HUES48 (cell line): Measurements from ENCODE around the gene NDRG3.
A peak's percentile ranks its signal among the peaks of the same experiment; 100 is the strongest.

Experiments used
- H3K27ac ChIP-seq: one replicate; pipeline ENCODE4 v1.7.0; 2013; ENCODE audit warnings: low read depth, low read length, inconsistent platforms
- H3K27me3 ChIP-seq: 2 replicates; pipeline ENCODE4 v1.6.1; 2013; ENCODE audit warnings: mild to moderate bottlenecking, low read length; ENCODE audit not compliant: control insufficient read depth, insufficient read depth
- H3K36me3 ChIP-seq: 2 replicates; pipeline ENCODE4 v1.6.1; 2013; ENCODE audit warnings: low read length; ENCODE audit not compliant: control insufficient read depth, insufficient read depth
- H3K4me1 ChIP-seq: 2 replicates; pipeline ENCODE4 v1.6.1; 2013; ENCODE audit warnings: mild to moderate bottlenecking, low read length; ENCODE audit not compliant: control insufficient read depth, insufficient read depth
- H3K4me3 ChIP-seq: 2 replicates; pipeline ENCODE4 v1.5.1; 2013; ENCODE audit warnings: mild to moderate bottlenecking, low read depth, low read length
- H3K9ac ChIP-seq: 2 replicates; pipeline ENCODE4 v1.6.1; 2013; ENCODE audit warnings: mild to moderate bottlenecking, low read depth, low read length, moderate library complexity
- H3K9me3 ChIP-seq: 2 replicates; pipeline ENCODE4 v1.6.1; 2013; ENCODE audit warnings: low read length; ENCODE audit not compliant: control insufficient read depth, insufficient read depth

The NDRG3 gene

DNA sequence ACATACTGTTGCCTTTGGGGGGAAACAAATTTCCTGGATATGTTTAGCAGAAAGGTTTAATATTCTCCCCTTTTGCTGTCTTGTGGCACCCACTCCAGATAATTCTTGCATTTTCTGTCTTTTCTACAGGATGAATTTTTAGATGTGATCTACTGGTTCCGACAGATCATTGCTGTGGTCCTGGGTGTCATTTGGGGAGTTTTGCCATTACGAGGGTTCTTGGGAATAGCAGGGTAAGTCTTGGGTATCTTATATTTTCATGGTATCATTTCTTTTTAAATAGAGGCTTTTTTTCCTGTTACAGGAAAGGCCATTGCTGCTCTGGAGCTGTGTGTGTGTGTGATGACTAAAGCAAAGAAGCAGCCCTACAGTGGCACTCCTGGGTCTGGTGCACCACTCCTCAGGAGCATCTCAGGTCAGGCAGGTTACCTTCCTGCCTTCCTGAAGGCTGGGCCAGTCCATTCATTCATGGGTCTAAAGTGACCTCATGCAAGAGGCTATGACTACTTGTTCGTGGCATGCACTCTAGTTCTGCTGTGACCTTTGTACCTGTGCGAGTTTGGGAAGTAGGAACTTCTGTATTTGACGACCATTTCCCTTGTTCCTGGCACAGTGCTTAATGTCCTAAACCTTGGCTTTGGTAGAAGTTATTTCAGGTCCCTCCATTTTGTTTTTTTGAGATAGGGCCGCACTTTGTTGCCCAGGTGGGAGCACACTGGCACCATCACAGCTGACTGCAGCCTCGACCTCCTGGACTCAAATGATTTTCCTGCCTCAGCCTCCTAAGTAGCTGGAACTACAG, 138.1 kb downstream of the NDRG3 start:
- Histone ChIP-seq H3K4me3 (no peak overlapping the region), H3K36me3 (peaks cover 52% of the 10 kb centered on the region), H3K27me3 (no peaks in the 10 kb centered on the region), H3K9ac (no peak overlapping the region), H3K27ac (no peak overlapping the region), H3K9me3 (no peaks in the 10 kb centered on the region), H3K4me1 (peaks cover 9% of the 10 kb centered on the region)

DNA sequence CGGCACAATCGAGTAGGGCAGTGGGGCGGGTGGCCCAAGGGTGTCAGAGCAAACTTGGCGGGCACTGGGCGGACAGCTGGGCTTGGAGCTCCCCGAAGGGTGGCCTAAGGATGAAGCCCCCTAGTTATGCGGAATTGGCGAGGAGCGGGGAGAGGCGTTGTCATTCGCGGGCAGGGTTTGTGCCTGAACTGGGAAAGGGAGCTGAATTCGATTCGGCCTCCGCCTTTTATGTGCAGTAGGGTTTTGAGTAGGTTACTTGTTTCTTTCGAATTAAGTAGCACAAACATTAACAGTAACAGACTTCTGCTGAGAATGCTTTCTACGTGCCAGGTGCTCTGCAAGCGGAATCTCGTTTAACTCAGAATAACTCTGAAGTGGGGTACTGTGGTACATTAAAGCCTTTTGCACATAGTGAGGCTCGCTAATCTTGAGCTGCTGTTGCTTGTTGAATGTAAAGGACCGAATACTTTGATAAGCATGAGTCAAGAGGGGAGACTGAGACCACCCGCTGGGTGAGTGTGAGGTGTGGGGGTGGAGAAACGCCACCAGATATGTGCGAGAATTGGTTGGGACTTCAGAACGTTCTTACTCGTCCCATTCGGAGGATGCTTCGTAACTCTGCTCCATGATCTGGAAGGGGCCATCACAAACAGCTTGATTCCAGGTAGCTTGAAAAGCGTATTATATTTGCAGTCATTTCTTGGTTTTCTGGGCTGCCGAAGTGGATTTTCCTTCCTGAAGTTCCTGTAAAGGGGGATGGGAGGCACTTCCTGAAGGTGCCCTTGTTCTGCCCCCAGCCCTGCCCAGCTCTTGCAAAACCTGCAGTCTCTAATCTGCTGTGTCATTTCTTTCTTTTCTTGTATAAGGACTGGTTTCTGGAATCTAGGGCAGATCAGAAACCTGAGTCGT, 139.5 kb downstream of the NDRG3 start:
- H3K27me3 ChIP-seq: no peaks in the 10 kb centered on the region
- peaks cover 38% of the 10 kb centered on the region for H3K36me3 ChIP-seq
- no peaks in the 10 kb centered on the region for H3K9me3 ChIP-seq
- peaks cover 9% of the 10 kb centered on the region for H3K4me1 ChIP-seq
- H3K9ac ChIP-seq: peak overlapping the region; percentile 84
- peak overlapping the region; percentile 95 for H3K4me3 ChIP-seq
- peak overlapping the region; percentile 91 for H3K27ac ChIP-seq

DNA sequence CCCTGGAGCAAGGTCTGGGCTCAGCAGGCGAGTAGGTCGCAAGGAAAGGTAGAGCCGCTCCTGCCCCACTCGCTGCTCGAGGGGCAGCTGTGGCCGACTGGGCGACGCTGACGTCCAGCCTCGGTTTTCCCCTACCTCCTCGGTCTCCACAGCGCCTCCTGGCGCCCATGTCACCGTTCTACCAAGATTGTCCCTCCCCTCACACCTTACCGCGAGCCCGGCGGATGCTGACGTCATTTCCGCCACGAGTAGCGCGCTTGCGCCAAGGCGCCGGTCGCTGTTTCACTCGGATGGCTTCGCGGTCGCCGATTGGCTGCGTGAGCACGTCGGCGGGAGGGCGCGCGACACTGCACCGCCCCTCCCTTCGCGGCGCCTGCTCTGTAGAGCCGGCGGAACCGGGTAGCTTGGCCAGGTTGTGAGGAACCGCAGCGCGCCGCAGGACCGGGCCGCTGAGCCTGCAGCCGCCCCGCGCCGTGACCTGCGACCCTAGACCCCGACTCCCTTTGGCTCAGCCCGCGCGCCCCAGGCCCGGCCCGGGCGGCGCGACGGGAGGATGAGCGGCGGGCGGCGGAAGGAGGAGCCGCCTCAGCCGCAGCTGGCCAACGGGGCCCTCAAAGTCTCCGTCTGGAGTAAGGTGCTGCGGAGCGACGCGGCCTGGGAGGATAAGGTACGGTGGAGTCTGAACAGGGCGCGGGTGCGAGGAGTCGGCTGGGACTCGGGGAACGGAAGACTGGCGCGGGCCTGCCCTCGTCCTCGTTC, 140.3 kb downstream of the NDRG3 start, which contains the start of gene RAB5IF:
RAB5IF (plus strand) TSS at position 381 of the 759 bp plus-strand sequence; CDS start at position 554, 173 bp downstream.
- Histone ChIP-seq H3K9ac (peak within 1 kb of the TSS; percentile 84), H3K9me3 (no peaks in the 10 kb centered on the region), H3K27ac (peak within 1 kb of the TSS; percentile 91), H3K36me3 (peaks cover 30% of the 10 kb centered on the region), H3K4me1 (peaks cover 9% of the 10 kb centered on the region), H3K4me3 (peak within 1 kb of the TSS; percentile 95), H3K27me3 (no peaks in the 10 kb centered on the region)

DNA sequence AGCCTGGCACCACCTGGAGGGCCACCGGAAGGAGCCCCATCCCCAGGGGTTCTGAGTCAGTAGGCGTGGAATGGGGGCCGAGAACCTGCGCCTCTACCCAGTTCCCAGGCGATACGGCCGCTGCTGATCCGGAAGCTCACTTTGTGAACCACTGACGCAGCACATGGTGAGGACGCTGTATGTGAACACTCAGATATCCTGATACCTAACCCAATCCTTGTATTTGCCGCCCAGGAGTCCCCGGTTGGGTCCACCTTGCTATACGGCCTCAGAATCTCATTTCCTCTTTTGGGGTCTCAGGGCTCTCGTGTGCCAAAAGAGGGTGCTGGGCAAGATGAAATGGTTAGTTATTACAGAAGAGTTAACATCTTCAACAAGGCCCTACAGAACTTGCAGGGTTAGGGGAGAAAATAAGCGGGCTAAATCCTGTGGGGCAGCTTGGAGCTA, 140.9 kb downstream of the NDRG3 start:
- Histone ChIP-seq H3K9me3 (no peaks in the 10 kb centered on the region), H3K27me3 (no peaks in the 10 kb centered on the region), H3K27ac (peak overlapping the region; percentile 79), H3K9ac (peak overlapping the region; percentile 26; the same call in 1 of the 2 replicates), H3K36me3 (peaks cover 25% of the 10 kb centered on the region), H3K4me1 (peaks cover 9% of the 10 kb centered on the region), H3K4me3 (peak overlapping the region; percentile 33)
